HL-60 (cell line): ENCODE data around the gene TAPBP.

ENCODE experiments used
- DNase-seq, 2 experiments: peaks; one replicate each; pipeline ENCODE4 v3.0.0-alpha.2; 2010 to 2020; ENCODE audit warnings: low read depth in 1 of 2, low spot score in 1 of 2
- H3K27ac ChIP-seq: fragments of 250-450 bp; sonication (Bioruptor Pico); replicated peaks from 2 replicates; pipeline ENCODE4 v1.5.1; 2020; ENCODE audit warnings: mild to moderate bottlenecking, moderate library complexity
- H3K27me3 ChIP-seq: fragments of 250-450 bp; sonication (Bioruptor Pico); 2 replicates; pipeline ENCODE4 v1.5.1; 2021; ENCODE audit warnings: mild to moderate bottlenecking, moderate library complexity; ENCODE audit not compliant: insufficient read depth, poor library complexity, severe bottlenecking
- H3K4me3 ChIP-seq: replicated peaks from 2 replicates; pipeline ENCODE4 v1.5.1; 2011; ENCODE audit warnings: mild to moderate bottlenecking, control low read depth, low read length; ENCODE audit not compliant: insufficient read depth
- CTCF ChIP-seq: IDR thresholded peaks from one replicate; pipeline ENCODE4 v1.5.1; 2011; ENCODE audit warnings: low read length, control low read depth, inconsistent platforms; ENCODE audit not compliant: insufficient read depth
- GABPA ChIP-seq: IDR thresholded peaks from 2 replicates; pipeline ENCODE4 v1.6.1; 2012; ENCODE audit warnings: low read depth
- POLR2AphosphoS5 ChIP-seq: IDR thresholded peaks from 2 replicates; pipeline ENCODE4 v1.6.1; 2012; ENCODE audit warnings: low read depth
- SPI1 ChIP-seq: IDR thresholded peaks from 2 replicates; pipeline ENCODE4 v1.6.1; 2012; ENCODE audit warnings: low read depth, mild to moderate bottlenecking, borderline replicate concordance
- TF ChIP-seq, protein P1 (sequence below): IDR thresholded peaks from 2 replicates; pipeline ENCODE4 v1.6.1; 2012; ENCODE audit warnings: low read depth; ENCODE audit not compliant: insufficient replicate concordance

The TAPBP gene

DNA sequence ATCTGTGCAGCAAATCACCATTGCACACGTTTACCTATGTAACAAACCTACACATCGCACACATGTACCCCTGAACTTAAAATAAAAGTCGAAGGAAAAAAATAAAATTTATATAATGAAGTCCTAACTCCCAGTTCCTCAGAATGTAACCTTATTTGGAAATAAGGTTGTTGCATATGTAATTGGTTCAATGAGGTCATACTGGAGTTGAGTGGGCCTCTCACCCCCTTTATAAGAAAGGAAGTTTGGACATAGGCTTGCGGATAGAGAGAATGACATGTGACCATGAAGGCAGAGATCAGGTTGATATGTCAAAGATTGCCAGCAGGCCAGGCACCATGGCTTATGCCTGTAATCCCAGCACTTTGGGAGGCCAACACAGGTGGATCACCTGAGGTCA, 19.8 kb upstream of the TAPBP start:
- Histone ChIP-seq H3K4me3 (no peak overlapping the region), H3K27ac (no peak overlapping the region), H3K27me3 (no peaks in the 10 kb centered on the region)
- no peak for DNase-seq
- TF ChIP-seq SPI1 (no peak), GABPA (no peak), POLR2AphosphoS5 (no peak), CTCF (no peak)
- TF ChIP-seq, protein P1, sequence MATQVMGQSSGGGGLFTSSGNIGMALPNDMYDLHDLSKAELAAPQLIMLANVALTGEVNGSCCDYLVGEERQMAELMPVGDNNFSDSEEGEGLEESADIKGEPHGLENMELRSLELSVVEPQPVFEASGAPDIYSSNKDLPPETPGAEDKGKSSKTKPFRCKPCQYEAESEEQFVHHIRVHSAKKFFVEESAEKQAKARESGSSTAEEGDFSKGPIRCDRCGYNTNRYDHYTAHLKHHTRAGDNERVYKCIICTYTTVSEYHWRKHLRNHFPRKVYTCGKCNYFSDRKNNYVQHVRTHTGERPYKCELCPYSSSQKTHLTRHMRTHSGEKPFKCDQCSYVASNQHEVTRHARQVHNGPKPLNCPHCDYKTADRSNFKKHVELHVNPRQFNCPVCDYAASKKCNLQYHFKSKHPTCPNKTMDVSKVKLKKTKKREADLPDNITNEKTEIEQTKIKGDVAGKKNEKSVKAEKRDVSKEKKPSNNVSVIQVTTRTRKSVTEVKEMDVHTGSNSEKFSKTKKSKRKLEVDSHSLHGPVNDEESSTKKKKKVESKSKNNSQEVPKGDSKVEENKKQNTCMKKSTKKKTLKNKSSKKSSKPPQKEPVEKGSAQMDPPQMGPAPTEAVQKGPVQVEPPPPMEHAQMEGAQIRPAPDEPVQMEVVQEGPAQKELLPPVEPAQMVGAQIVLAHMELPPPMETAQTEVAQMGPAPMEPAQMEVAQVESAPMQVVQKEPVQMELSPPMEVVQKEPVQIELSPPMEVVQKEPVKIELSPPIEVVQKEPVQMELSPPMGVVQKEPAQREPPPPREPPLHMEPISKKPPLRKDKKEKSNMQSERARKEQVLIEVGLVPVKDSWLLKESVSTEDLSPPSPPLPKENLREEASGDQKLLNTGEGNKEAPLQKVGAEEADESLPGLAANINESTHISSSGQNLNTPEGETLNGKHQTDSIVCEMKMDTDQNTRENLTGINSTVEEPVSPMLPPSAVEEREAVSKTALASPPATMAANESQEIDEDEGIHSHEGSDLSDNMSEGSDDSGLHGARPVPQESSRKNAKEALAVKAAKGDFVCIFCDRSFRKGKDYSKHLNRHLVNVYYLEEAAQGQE: no peak

- TF ChIP-seq SPI1 (no peak), CTCF (no peak), GABPA (no peak), POLR2AphosphoS5 (no peak)
- TF ChIP-seq, protein P1: no peak
These were observed 16.9 kb upstream of the TAPBP start for GRCh38 chr6:33330736-33331135.

DNA sequence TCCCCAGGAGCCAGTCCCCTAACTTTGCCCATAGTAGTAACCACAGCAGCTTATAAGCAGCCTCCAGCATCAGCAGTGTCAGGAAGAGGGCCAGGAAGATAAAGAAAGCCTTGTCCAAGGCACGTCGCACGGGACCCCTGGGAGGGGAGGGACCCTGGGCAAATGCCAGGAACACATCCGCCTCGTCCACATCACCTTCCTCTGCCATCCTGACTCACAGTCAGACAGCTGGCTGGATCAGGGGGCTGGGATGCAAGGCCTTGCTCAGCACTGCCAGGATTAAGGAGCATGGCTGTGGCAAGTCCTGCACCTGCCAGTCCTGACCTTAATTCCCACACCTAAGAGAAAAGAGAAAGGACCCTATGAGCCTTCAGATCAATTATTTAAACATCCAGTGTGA, 15.2 kb upstream of the TAPBP start:
- no peak for DNase-seq
- Histone ChIP-seq H3K27me3 (no peaks in the 10 kb centered on the region), H3K27ac (no peak overlapping the region), H3K4me3 (no peak overlapping the region)
- TF ChIP-seq, protein P1: no peak
- TF ChIP-seq SPI1: no peak
- no peak for TF ChIP-seq CTCF

More at GRCh38 chr6:33330736-33331135, 16.9 kb upstream of the TAPBP start:
- H3K27me3 ChIP-seq: no peaks in the 10 kb centered on the region
- no peak overlapping the region for H3K4me3 ChIP-seq
- no peak overlapping the region for H3K27ac ChIP-seq
- no peak for DNase-seq
